Measurements from ENCODE around the gene DDB1. TPM values are rescaled to one million over a fixed set of nuclear protein-coding genes. Genes with fewer than 3 reads are reported as not detected.

The DDB1 gene
- total RNA-seq, 2 donors from 2014 or later = 147 to 184 TPM

DNA sequence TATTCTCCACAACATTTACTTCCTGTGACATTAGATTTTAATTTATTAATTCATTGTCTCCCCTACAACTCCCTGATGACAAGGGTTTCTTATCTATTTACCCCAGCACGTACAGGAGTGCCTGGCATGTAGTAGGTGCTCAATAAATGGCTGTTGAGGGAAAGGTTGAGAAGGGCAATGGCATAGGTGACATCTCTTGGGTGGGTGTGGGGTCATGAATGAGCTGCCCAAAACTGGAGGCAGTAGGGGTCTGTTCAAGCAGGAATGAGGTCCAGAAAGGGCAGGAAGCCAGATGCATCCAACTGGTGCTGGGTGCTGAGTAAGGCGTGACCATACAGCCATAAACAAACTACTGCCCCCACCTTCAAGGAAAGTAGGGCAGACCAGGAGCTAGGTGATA is 40.5 kb downstream of the DDB1 start:
- Mint-ChIP-seq H3K36me3 (ENCODE audit: low read depth) (peaks cover 8% of the 10 kb centered on the region), H3K4me3 (peak overlapping the region; percentile 28), H3K27me3 (peaks cover 20% of the 10 kb centered on the region), H3K4me1 (peaks cover 8% of the 10 kb centered on the region), H3K27ac (no peak overlapping the region)
- no peaks in the 10 kb centered on the region for H3K9me3 ChIP-seq (ENCODE audit: control insufficient read depth, low read length, poor library complexity, severe bottlenecking)
- ATAC-seq = no peak
- no peak for DNase-seq

DNA sequence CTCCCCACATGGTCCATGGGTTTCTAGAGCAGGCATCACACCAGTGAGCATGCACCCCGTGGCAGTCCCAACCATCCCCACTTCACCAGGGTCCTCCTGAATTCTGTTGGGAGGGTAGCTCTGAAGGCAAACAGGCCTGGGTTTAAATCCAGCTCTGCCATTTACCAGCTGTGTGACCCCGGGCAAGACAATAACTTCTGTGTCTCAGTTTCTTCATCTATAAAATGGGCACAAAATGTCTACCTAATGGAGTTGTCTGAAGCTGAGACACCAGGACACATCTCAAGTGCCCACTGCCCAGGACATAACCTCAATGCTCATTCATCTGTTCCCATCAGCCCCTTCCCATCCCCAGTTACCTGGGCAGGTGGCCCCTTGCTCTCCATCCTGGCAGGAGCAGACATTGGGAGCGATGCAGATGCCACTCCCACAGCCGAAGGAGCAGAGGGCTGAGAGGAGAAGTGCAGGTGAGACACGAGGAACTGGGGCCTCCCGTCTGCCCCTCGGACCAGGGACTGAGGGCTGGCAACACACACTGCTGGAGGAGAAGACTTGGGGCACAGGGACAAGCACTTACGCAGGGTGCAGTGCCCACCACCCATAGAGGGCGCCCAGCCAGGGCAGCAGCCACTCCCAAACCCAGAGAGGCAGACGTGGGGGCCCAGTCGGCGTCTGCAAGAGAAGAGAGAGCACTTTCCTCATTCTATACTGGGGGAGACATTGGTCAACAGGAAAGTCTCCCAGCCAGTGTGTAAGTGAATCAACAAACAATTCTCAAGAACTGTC is 41.8 kb downstream of the DDB1 start:
- H3K9me3 ChIP-seq (ENCODE audit: control insufficient read depth, low read length, poor library complexity, severe bottlenecking) = no peaks in the 10 kb centered on the region
- Mint-ChIP-seq H3K36me3 (ENCODE audit: low read depth) (peaks cover 4% of the 10 kb centered on the region), H3K27ac (no peak overlapping the region), H3K27me3 (peaks cover 27% of the 10 kb centered on the region), H3K4me1 (peaks cover 7% of the 10 kb centered on the region), H3K4me3 (no peak overlapping the region)
- ATAC-seq (no peak), DNase-seq (no peak)

- no peak overlapping the region for H3K4me3 Mint-ChIP-seq
- ATAC-seq (no peak), DNase-seq (no peak)
- peaks cover 19% of the 10 kb centered on the region for H3K27me3 Mint-ChIP-seq
- H3K4me1 Mint-ChIP-seq = no peaks in the 10 kb centered on the region
- H3K9me3 ChIP-seq (ENCODE audit: control insufficient read depth, low read length, poor library complexity, severe bottlenecking) = no peaks in the 10 kb centered on the region
- H3K27ac Mint-ChIP-seq = no peak overlapping the region
- H3K36me3 Mint-ChIP-seq (ENCODE audit: low read depth) = peaks cover 2% of the 10 kb centered on the region
Measured at GRCh38 chr11:61287338-61287977, 45.4 kb downstream of the DDB1 start.

DNA sequence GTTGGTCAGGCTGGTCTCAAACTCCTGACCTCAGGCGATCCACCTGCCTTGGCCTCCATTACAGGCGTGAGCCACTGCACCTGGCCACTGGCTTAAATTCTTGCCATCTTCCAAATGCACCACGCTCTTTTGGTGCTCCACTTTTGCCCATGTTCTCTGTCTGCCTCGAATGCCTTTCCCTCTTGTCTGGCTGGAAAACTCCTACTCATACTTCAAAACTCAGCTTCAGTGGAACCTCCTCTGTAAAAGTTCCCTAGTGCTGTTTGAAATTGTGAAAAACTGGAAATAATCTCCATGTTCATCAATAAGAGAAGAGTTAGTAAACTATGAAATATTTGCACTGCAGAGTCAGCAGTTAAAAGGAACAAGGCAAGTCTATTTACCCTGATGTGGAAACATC is 49.3 kb downstream of the DDB1 start:
- DNase-seq (no peak), ATAC-seq (no peak)
- Mint-ChIP-seq H3K4me3 (no peak overlapping the region), H3K27ac (no peak overlapping the region), H3K27me3 (peaks cover 16% of the 10 kb centered on the region), H3K4me1 (no peaks in the 10 kb centered on the region), H3K36me3 (ENCODE audit: low read depth) (no peaks in the 10 kb centered on the region)
- H3K9me3 ChIP-seq (ENCODE audit: control insufficient read depth, low read length, poor library complexity, severe bottlenecking) = no peaks in the 10 kb centered on the region

- no peaks in the 10 kb centered on the region for H3K4me1 Mint-ChIP-seq
- peaks cover 13% of the 10 kb centered on the region for H3K27me3 Mint-ChIP-seq
- H3K36me3 Mint-ChIP-seq (ENCODE audit: low read depth) = peaks cover 2% of the 10 kb centered on the region
- ATAC-seq (peak; percentile 54), DNase-seq (no peak)
- H3K4me3 Mint-ChIP-seq = no peak overlapping the region
- no peaks in the 10 kb centered on the region for H3K9me3 ChIP-seq (ENCODE audit: control insufficient read depth, low read length, poor library complexity, severe bottlenecking)
- no peak overlapping the region for H3K27ac Mint-ChIP-seq
Measured at GRCh38 chr11:61281581-61282250, 51.2 kb downstream of the DDB1 start.

- H3K4me1 Mint-ChIP-seq = no peaks in the 10 kb centered on the region
- H3K4me3 Mint-ChIP-seq = no peak overlapping the region
- H3K36me3 Mint-ChIP-seq (ENCODE audit: low read depth) = peaks cover 2% of the 10 kb centered on the region
- no peak overlapping the region for H3K27ac Mint-ChIP-seq
- ATAC-seq (no peak), DNase-seq (no peak)
- H3K9me3 ChIP-seq (ENCODE audit: control insufficient read depth, low read length, poor library complexity, severe bottlenecking) = no peaks in the 10 kb centered on the region
- peaks cover 11% of the 10 kb centered on the region for H3K27me3 Mint-ChIP-seq
Measured at GRCh38 chr11:61280883-61281580, 51.9 kb downstream of the DDB1 start.

GRCh38 chr11:61279934-61280659 is 52.8 kb downstream of the DDB1 start:
- H3K27me3 Mint-ChIP-seq = peaks cover 8% of the 10 kb centered on the region
- DNase-seq = no peak
- H3K4me1 Mint-ChIP-seq = no peaks in the 10 kb centered on the region
- no peak for ATAC-seq
- H3K36me3 Mint-ChIP-seq (ENCODE audit: low read depth) = peaks cover 2% of the 10 kb centered on the region
- H3K9me3 ChIP-seq (ENCODE audit: control insufficient read depth, low read length, poor library complexity, severe bottlenecking) = no peaks in the 10 kb centered on the region
- no peak overlapping the region for H3K4me3 Mint-ChIP-seq
- no peak overlapping the region for H3K27ac Mint-ChIP-seq

GRCh38 chr11:61278001-61278470 is 54.9 kb downstream of the DDB1 start:
- no peak overlapping the region for H3K27ac Mint-ChIP-seq
- DNase-seq (no peak), ATAC-seq (no peak)
- peaks cover 2% of the 10 kb centered on the region for H3K36me3 Mint-ChIP-seq (ENCODE audit: low read depth)
- no peaks in the 10 kb centered on the region for H3K9me3 ChIP-seq (ENCODE audit: control insufficient read depth, low read length, poor library complexity, severe bottlenecking)
- no peak overlapping the region for H3K4me3 Mint-ChIP-seq
- peaks cover 20% of the 10 kb centered on the region for H3K27me3 Mint-ChIP-seq
- H3K4me1 Mint-ChIP-seq = no peaks in the 10 kb centered on the region

GRCh38 chr11:61277186-61278000 is 55.5 kb downstream of the DDB1 start:
- H3K36me3 Mint-ChIP-seq (ENCODE audit: low read depth) = peaks cover 2% of the 10 kb centered on the region
- H3K27me3 Mint-ChIP-seq = peaks cover 20% of the 10 kb centered on the region
- H3K9me3 ChIP-seq (ENCODE audit: control insufficient read depth, low read length, poor library complexity, severe bottlenecking) = no peaks in the 10 kb centered on the region
- DNase-seq (no peak), ATAC-seq (no peak)
- no peaks in the 10 kb centered on the region for H3K4me1 Mint-ChIP-seq
- H3K4me3 Mint-ChIP-seq = no peak overlapping the region
- H3K27ac Mint-ChIP-seq = no peak overlapping the region

DNA sequence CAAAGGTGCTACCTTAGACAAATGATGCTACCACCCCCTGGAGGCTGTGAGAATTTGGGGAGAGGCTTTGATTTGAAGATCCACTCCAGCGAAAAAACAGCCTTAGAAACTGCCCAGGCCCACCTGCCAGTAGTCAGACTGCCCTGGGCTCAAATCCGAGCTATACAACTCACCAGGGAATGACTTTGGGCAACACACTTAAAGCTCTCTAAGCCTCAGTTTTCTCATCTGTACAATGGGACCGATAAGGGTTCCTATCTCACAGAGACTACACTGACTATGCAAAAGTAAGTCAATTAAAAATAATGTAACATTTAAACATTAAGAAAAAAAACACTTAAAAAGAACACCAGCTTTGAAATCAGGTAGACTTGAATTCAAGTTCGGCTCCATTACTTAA is 57.7 kb downstream of the DDB1 start:
- Mint-ChIP-seq H3K4me3 (no peak overlapping the region), H3K27me3 (peaks cover 20% of the 10 kb centered on the region), H3K27ac (no peak overlapping the region), H3K4me1 (peaks cover under 1% of the 10 kb centered on the region), H3K36me3 (ENCODE audit: low read depth) (peaks cover 2% of the 10 kb centered on the region)
- H3K9me3 ChIP-seq (ENCODE audit: control insufficient read depth, low read length, poor library complexity, severe bottlenecking) = no peaks in the 10 kb centered on the region
- ATAC-seq (no peak), DNase-seq (no peak)

DNA sequence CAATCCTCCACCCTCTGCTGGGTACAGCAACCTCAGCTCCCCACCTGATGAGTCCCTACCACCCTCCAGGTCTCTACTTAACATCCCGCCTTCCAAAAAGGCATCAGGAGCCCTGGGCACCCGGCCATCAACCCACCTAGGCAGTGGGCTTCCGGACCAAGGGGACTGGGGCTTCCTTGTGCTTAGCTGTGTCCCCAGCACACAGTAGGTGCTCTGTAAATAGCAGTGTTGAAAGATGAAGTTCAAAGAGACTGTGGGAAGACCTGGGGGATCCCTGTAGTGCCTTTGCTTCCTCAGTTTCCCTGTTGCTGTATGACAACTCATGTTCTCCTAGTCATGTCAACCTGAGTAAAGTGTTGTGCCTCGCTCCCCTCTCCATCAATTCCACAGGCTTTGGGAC is 58.8 kb downstream of the DDB1 start:
- H3K4me3 Mint-ChIP-seq = no peak overlapping the region
- DNase-seq (no peak), ATAC-seq (no peak)
- peaks cover 20% of the 10 kb centered on the region for H3K27me3 Mint-ChIP-seq
- peaks cover 2% of the 10 kb centered on the region for H3K36me3 Mint-ChIP-seq (ENCODE audit: low read depth)
- H3K4me1 Mint-ChIP-seq = peaks cover 3% of the 10 kb centered on the region
- H3K9me3 ChIP-seq (ENCODE audit: control insufficient read depth, low read length, poor library complexity, severe bottlenecking) = no peaks in the 10 kb centered on the region
- H3K27ac Mint-ChIP-seq = peak overlapping the region; percentile 60

All from T-helper 17 cell (primary cell).